GF-D8 (cell line): ENCODE results near the gene NR6A1.

Source experiments
- DNase-seq: peaks from one replicate; lab custom pipeline; 2025; lab: John Stamatoyannopoulos, UW

Gene NR6A1

GRCh38 chr9:124526174-124526573 lies 244.9 kb downstream of the NR6A1 start:
- no peak for DNase-seq

GRCh38 chr9:124522121-124523098 lies 248.7 kb downstream of the NR6A1 start:
- DNase-seq, result no peak

- DNase-seq, result no peak
Observed at GRCh38 chr9:124521142-124521541, 250.0 kb downstream of the NR6A1 start.

- DNase-seq, result no peak
Observed at GRCh38 chr9:124520206-124520596, 250.9 kb downstream of the NR6A1 start.

- DNase-seq, result no peak
Observed at GRCh38 chr9:124518116-124518515, 253.0 kb downstream of the NR6A1 start.

GRCh38 chr9:124517600-124517999 lies 253.5 kb downstream of the NR6A1 start:
- DNase-seq, result no peak

- DNase-seq, result no peak
Observed at GRCh38 chr9:124514874-124515273, 256.2 kb downstream of the NR6A1 start.

GRCh38 chr9:124514125-124514524 lies 257.0 kb downstream of the NR6A1 start:
- no peak for DNase-seq

- DNase-seq, result peak; percentile 15
Observed at GRCh38 chr9:124513376-124513994, 257.6 kb downstream of the NR6A1 start.

- DNase-seq, result no peak
Observed at GRCh38 chr9:124512806-124513204, 258.3 kb downstream of the NR6A1 start.

- DNase-seq, result no peak
Observed at GRCh38 chr9:124511891-124512805, 259.0 kb downstream of the NR6A1 start.

- DNase-seq, result no peak
Observed at GRCh38 chr9:124511426-124511840, 259.7 kb downstream of the NR6A1 start.

- DNase-seq, result no peak
Observed at GRCh38 chr9:124510650-124511425, 260.3 kb downstream of the NR6A1 start.

GRCh38 chr9:124507880-124508423 lies 263.2 kb downstream of the NR6A1 start:
- no peak for DNase-seq

GRCh38 chr9:124506931-124507879 lies 263.9 kb downstream of the NR6A1 start, which contains the start of gene NR5A1:
NR5A1 (minus strand) TSS chr9:124507399; CDS start chr9:124503395, 4,004 bp downstream.
- no peak for DNase-seq

GRCh38 chr9:124506433-124506832 lies 264.7 kb downstream of the NR6A1 start:
- DNase-seq, result no peak

GRCh38 chr9:124505901-124506346 lies 265.2 kb downstream of the NR6A1 start:
- DNase-seq, result no peak

GRCh38 chr9:124505006-124505900 lies 265.9 kb downstream of the NR6A1 start:
- DNase-seq, result no peak
